SH-SY5Y (cell line): ENCODE results near the gene TULP1.

Source experiments
- GATA2 ChIP-seq: IDR thresholded peaks from 2 replicates; pipeline ENCODE4 v1.6.1; 2011; ENCODE audit warnings: mild to moderate bottlenecking, low read depth, low read length
- GATA3 ChIP-seq: IDR thresholded peaks from 2 replicates; pipeline ENCODE4 v1.6.1; 2011; ENCODE audit warnings: low read depth, mild to moderate bottlenecking, low read length, moderate library complexity

DNA sequence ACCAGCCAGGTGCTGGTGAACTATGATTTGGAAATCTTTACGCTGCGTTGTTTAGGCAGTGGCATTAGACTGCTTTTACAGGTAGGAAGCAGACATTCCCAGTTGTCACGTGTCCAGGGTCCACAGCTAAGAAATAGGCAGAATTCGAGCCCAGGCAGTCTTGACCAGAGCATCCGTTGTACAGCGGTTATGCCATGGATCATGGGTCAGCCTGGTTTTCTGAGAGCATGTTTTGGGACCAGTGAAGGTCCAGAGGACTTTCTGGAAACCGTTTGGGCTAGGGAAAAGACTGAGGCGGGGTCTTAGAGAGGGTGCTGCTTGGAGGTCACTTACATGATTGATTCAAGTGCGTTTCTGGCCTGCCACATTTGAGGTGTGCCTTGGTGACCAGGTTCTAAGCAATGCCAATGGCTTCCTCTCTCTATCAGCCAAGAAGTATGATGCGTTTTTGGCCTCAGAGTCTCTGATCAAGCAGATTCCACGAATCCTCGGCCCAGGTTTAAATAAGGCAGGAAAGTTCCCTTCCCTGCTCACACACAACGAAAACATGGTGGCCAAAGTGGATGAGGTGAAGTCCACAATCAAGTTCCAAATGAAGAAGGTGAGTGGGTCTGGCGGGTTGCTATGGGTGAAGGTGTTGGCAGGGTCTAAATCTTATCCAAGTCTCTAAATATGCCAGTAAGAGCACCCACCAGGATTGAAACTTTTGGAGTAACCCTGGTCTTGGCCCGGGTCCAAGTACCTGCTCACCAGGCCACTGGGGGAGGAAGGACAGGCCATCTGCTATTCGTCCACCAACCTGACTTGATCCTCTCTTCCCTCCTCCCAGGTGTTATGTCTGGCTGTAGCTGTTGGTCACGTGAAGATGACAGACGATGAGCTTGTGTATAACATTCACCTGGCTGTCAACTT lies 42.7 kb downstream of the TULP1 start:
- TF ChIP-seq GATA2 (no peak), GATA3 (no peak)
